Stomach (tissue), 4 donors: ENCODE results near the gene TRERF1.

ENCODE experiments used
- CTCF ChIP-seq, 7 experiments: fragments of 450-650 bp in 4 of 7; fragments of 200-600 bp in 3 of 7; sonication (generic) in 3 of 7; IDR thresholded peaks; one replicate each; pipeline ENCODE4 v1.5.1; 2016 to 2019; ENCODE audit warnings: antibody characterized with exemption in 7 of 7, control low read depth in 2 of 7, mild to moderate bottlenecking in 1 of 7
- EP300 ChIP-seq: sonication (generic); formaldehyde crosslinking; IDR thresholded peaks from one replicate; pipeline ENCODE4 v1.6.1; 2017; ENCODE audit warnings: antibody characterized with exemption
- POLR2A ChIP-seq, 4 donors: fragments of 450-650 bp; IDR thresholded peaks; one replicate each; pipeline ENCODE4 v1.6.1; 2016; ENCODE audit warnings: antibody characterized with exemption in 4 of 4, control low read depth in 2 of 4, mild to moderate bottlenecking in 1 of 4, moderate library complexity in 1 of 4
- POLR2AphosphoS5 ChIP-seq, 3 donors: sonication (generic); formaldehyde crosslinking; IDR thresholded peaks; one replicate each; pipeline ENCODE4 v1.6.1; 2016; ENCODE audit warnings: antibody characterized with exemption in 3 of 3

- no peak for TF ChIP-seq CTCF (IDR thresholded peaks at IDR 0.05)
- no peak for TF ChIP-seq POLR2A (IDR thresholded peaks at IDR 0.05)
- no peak for TF ChIP-seq POLR2AphosphoS5 (IDR thresholded peaks at IDR 0.05)
- no peak for TF ChIP-seq EP300
Measured at GRCh38 chr6:42459888-42460287, 8.2 kb upstream of the TRERF1 start.
